ENCODE results near the gene INSC.

DNA sequence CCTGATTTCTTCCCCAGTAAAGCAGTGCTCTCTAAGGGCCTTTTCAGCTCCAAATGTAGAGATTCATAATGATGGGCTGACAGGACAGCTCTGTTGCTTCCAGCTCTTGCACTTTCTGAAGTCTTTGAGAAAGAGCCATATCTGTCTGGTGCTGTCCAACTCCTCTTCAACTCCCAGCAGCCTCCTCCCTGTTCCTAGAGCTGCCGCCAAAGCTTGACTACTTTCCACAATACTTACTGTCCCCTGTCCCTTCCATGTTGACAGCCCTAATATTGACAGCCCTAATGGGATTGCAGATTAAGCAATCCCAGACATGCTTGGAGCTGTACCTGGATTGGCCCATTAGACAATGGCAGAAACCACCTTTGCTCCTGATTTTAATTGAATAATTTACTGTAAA is 29.6 kb downstream of the INSC start:
- TF ChIP-seq, protein P1, sequence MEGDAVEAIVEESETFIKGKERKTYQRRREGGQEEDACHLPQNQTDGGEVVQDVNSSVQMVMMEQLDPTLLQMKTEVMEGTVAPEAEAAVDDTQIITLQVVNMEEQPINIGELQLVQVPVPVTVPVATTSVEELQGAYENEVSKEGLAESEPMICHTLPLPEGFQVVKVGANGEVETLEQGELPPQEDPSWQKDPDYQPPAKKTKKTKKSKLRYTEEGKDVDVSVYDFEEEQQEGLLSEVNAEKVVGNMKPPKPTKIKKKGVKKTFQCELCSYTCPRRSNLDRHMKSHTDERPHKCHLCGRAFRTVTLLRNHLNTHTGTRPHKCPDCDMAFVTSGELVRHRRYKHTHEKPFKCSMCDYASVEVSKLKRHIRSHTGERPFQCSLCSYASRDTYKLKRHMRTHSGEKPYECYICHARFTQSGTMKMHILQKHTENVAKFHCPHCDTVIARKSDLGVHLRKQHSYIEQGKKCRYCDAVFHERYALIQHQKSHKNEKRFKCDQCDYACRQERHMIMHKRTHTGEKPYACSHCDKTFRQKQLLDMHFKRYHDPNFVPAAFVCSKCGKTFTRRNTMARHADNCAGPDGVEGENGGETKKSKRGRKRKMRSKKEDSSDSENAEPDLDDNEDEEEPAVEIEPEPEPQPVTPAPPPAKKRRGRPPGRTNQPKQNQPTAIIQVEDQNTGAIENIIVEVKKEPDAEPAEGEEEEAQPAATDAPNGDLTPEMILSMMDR (IDR thresholded peaks at IDR 0.05) = no peak
- TF ChIP-seq POLR2A (IDR thresholded peaks at IDR 0.05) = no peak
